Activated naive CD8-positive, alpha-beta T cell treated with anti-CD3 and anti-CD28 coated beads, Interleukin-2, amount 50 U/mL, for 16 hours (primary cell): ENCODE data around the gene NOXO1.
"Not testable (repeated sequence)": the region's sequence is repeated elsewhere in the genome, so short reads cannot be mapped to it uniquely, and the experiment has no call there.

ENCODE experiments used
- DNase-seq: peaks from one replicate; pipeline ENCODE4 v3.0.0-alpha.2; 2020; ENCODE audit warnings: low read depth, low spot score

NOXO1 gene

GRCh38 chr16:1942047-1942809 is 39.0 kb downstream of the NOXO1 start:
- DNase-seq = no peak

GRCh38 chr16:1941162-1942046 is 39.9 kb downstream of the NOXO1 start:
- DNase-seq = no peak

GRCh38 chr16:1940273-1941161 is 40.8 kb downstream of the NOXO1 start:
- no peak for DNase-seq

GRCh38 chr16:1939833-1940232 is 41.4 kb downstream of the NOXO1 start:
- not testable (repeated sequence) for DNase-seq

GRCh38 chr16:1938910-1939309 is 42.4 kb downstream of the NOXO1 start:
- DNase-seq = no peak

- no peak for DNase-seq
Observed at GRCh38 chr16:1938316-1938715, 43.0 kb downstream of the NOXO1 start.

- DNase-seq = no peak
Observed at GRCh38 chr16:1936945-1937479, 44.3 kb downstream of the NOXO1 start.

GRCh38 chr16:1933097-1933661 is 48.1 kb downstream of the NOXO1 start:
- DNase-seq = no peak

- no peak for DNase-seq
Observed at GRCh38 chr16:1932050-1933028, 48.9 kb downstream of the NOXO1 start.

GRCh38 chr16:1930338-1930720 is 50.9 kb downstream of the NOXO1 start:
- no peak for DNase-seq

- DNase-seq = peak; percentile 85
Observed at GRCh38 chr16:1929578-1930337, 51.5 kb downstream of the NOXO1 start.

GRCh38 chr16:1929105-1929504 is 52.2 kb downstream of the NOXO1 start:
- no peak for DNase-seq
